HepG2 (cell line): ENCODE results near the gene SH3PXD2A. TPM values are rescaled to one million over a fixed set of nuclear protein-coding genes. Genes with fewer than 3 reads are reported as not detected.

Experiments used
- ATAC-seq: fragments of 200-7000 bp; cut with Tn5 transposase; 3 replicates; pipeline ENCODE4 v1.9.1; 2020; ENCODE audit warnings: mild to moderate bottlenecking, moderate library complexity
- BruUV-seq: library from RNA; stranded (reverse); fragments of 400-500 nt; replicated peaks from 2 replicates; lab custom pipeline; 2021; lab: Mats Ljungman, UMichigan
- CTCF ChIA-PET: fragments of 300-600 bp; formaldehyde crosslinking; extraction: SDS; loops from one replicate; lab custom pipeline; 2021; ENCODE audit warnings: low total read pairs, inconsistent platforms, low intra/inter-chr PET ratio; lab: Yijun Ruan, JAX
- POLR2A ChIA-PET: fragments of 350-600 bp; sonication (Branson Sonifier 250); formaldehyde crosslinking; loops from one replicate; lab custom pipeline; 2020; ENCODE audit warnings: antibody characterized with exemption, inconsistent platforms; lab: Yijun Ruan, JAX
- DNase-seq: peaks from one replicate; pipeline ENCODE4 v3.0.0-alpha.2; 2015; ENCODE audit warnings: low spot score
- FAIRE-seq: peaks from 3 replicates; lab custom pipeline; 2011; peaks lifted over from hg19 to GRCh38; lab: Jason Lieb, UNC
- H2AFZ ChIP-seq: one replicate; pipeline ENCODE4 v1.6.1; 2011; ENCODE audit warnings: low read length, inconsistent platforms
- H3K27ac ChIP-seq: fragments of 300-600 bp; 3 replicates; pipeline ENCODE4 v1.8.0; 2011; ENCODE audit warnings: mixed run types, mild to moderate bottlenecking, mixed read lengths, low read length, inconsistent platforms; ENCODE audit not compliant: insufficient read depth; ENCODE audit errors: extremely low read length
- H3K27me3 ChIP-seq, 2 experiments: fragments of 200-600 bp in 1 of 2; 2 replicates in 1 of 2; 3 replicates in 1 of 2; pipeline versions ENCODE4 v1.6.0 to v1.8.0; 2011; ENCODE audit warnings: low read length in 2 of 2, mild to moderate bottlenecking in 2 of 2, moderate library complexity in 2 of 2, inconsistent platforms in 1 of 2; ENCODE audit not compliant: insufficient read depth in 2 of 2, control insufficient read depth in 1 of 2
- H3K36me3 ChIP-seq, 2 experiments: fragments of 200-600 bp in 1 of 2; replicated peaks in 1 of 2; 2 replicates in 1 of 2; 3 replicates in 1 of 2; pipeline versions ENCODE4 v1.5.1 to v1.8.0; 2011; ENCODE audit warnings: low read length in 2 of 2, inconsistent platforms in 1 of 2; ENCODE audit not compliant: insufficient read depth in 2 of 2, control insufficient read depth in 1 of 2
- H3K4me1 ChIP-seq: 2 replicates; pipeline ENCODE4 v1.5.1; 2012; ENCODE audit warnings: low read length, inconsistent platforms; ENCODE audit not compliant: insufficient read depth
- H3K4me2 ChIP-seq: 2 replicates; pipeline ENCODE4 v1.6.0; 2011; ENCODE audit warnings: low read depth, low read length, inconsistent platforms
- H3K4me3 ChIP-seq, 3 experiments: fragments of 200-600 bp in 1 of 3; sonication (generic), shearing (Covaris generic) in 1 of 3; replicated peaks in 1 of 3; 2 replicates each; pipeline ENCODE4 v1.5.1; 2011 to 2016; ENCODE audit warnings: low read length in 3 of 3, inconsistent platforms in 2 of 3, low read depth in 2 of 3, mild to moderate bottlenecking in 2 of 3, control low read depth in 1 of 3, mixed read lengths in 1 of 3; ENCODE audit not compliant: insufficient read depth in 1 of 3
- H3K79me2 ChIP-seq: one replicate; pipeline ENCODE4 v1.6.1; 2011; ENCODE audit warnings: low read length, inconsistent platforms; ENCODE audit not compliant: insufficient read depth
- H3K9ac ChIP-seq: 2 replicates; pipeline ENCODE4 v1.6.0; 2011; ENCODE audit warnings: mild to moderate bottlenecking, low read depth, low read length, inconsistent platforms; ENCODE audit not compliant: insufficient read depth
- H3K9me3 ChIP-seq: 2 replicates; pipeline ENCODE4 v1.5.1; 2012; ENCODE audit warnings: mild to moderate bottlenecking, low read length
- H4K20me1 ChIP-seq: 2 replicates; pipeline ENCODE4 v1.6.0; 2011; ENCODE audit warnings: inconsistent platforms, mild to moderate bottlenecking, low read length, moderate library complexity; ENCODE audit not compliant: insufficient read depth
- MIER3 ChIP-seq: IDR thresholded peaks from 2 replicates; pipeline ENCODE4 v1.6.1; 2016; ENCODE audit warnings: missing compliant biosample characterization, borderline replicate concordance
- RAD51 ChIP-seq: fragments of 450-650 bp; IDR thresholded peaks from 2 replicates; pipeline ENCODE4 v1.6.1; 2016; ENCODE audit warnings: borderline replicate concordance
- WGBS: methylation state at CpG from one replicate; pipeline ENCODE4 v1.1.6; 2017; ENCODE audit warnings: low lambda C conversion rate; 5-methylcytosine and 5-hydroxymethylcytosine counted together
- in situ Hi-C: cut with HindIII; loops from 2 replicates; pipeline ENCODE4 v1.10.0; 2017; ENCODE audit warnings: low pct_unique_long_range_greater_than_20kb; ENCODE audit not compliant: extremely low pct_ligation_motif_present
- intact Hi-C: fragments of 100-400 bp; cut with micrococcal nuclease; formaldehyde crosslinking; loops from one replicate; pipeline ENCODE4 v1.10.0; 2022; ENCODE audit not compliant: unreplicated experiment
- polyA plus RNA-seq, 8 experiments: library from polyadenylated mRNA; depleted of rRNA in 3 of 8; stranded (reverse) in 7 of 8; unstranded in 1 of 8; fragments of >200 nt; fragmentation: Illumina TruSeq in 4 of 8; extraction: Trizol in 4 of 8; gene quantifications; 2 replicates each; pipeline versions ENCODE4 v1.2.1 to v1.2.3, GENCODE V29; 2011 to 2016; ENCODE audit warnings: low read depth in 4 of 8, missing spikeins in 1 of 8, mixed read lengths in 1 of 8; ENCODE audit not compliant: insufficient read depth in 1 of 8
- total RNA-seq, 5 experiments: library from RNA; depleted of rRNA; stranded (reverse); fragments of >200 nt; fragmentation: Illumina TruSeq; extraction: Trizol; gene quantifications; 2 replicates each; pipeline ENCODE4 v1.2.3, GENCODE V29; 2016; ENCODE audit warnings: low read depth in 1 of 5
- TF ChIP-seq, protein P1 (sequence below): sonication (generic); formaldehyde crosslinking; IDR thresholded peaks from 2 replicates; pipeline ENCODE4 v1.4.0; 2020; ENCODE audit warnings: missing genetic modification reagents
- TF ChIP-seq, protein P2 (sequence below), 2 experiments: fragments of 450-650 bp in 1 of 2; sonication (generic) in 1 of 2; formaldehyde crosslinking; IDR thresholded peaks; 2 replicates each; pipeline versions ENCODE4 v1.5.0 to v1.8.0; 2020 to 2022; ENCODE audit warnings: mild to moderate bottlenecking in 1 of 2, missing genetic modification reagents in 1 of 2

The SH3PXD2A gene
- total and polyA plus RNA-seq, 2 of the 13 experiments (the other 11 are each of a cell fraction or from before 2014, with no cell fraction given), result 11.1 to 11.3 TPM

DNA sequence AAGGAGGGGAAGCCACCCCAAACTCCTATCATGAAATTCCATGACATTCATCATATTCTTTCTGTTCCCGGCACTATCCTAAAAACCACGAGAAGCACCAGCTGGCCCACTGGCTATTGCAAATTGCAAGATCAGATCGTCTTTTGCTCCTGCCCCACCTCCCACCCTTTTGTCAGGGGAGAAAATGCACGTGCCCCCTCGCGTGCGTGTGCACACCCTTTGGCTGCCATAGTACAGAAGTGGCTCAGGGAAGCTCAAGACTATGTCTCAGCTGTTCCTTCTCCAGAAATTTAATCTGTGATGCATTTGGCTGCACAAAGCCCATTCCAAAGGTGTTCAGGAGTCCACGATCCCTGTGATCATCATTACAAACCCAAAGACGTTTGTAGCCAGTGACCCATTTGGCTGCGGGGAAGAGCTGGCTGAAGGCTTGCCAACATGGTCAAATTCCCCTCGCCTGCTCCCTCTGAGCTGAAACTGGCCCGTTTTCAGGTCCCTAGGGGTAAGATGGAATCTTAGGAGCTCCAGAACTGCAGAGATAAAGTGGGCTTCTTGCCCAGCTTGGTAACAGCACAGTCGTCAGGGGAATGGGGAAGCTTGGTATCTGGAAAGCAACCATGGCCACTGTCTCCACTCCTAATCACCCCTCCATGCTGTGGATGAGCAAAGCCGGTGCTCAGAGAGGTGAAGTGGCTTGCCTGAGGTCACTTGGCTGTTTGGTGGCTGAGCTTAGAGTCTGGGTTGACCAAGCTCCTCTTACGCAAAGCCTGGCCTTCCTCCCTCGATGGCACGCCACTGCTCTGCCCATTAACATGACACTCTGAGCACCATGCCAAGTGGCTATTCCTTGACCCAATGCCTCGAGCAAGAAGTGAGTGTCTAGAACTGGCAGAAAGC, 206.5 kb downstream of the SH3PXD2A start:
- Histone ChIP-seq H3K36me3 (peaks cover 14 to 60% of the 10 kb centered on the region in 2 experiments), H4K20me1 (peaks cover 44% of the 10 kb centered on the region), H3K9ac (no peak overlapping the region)
- in situ Hi-C loops, result no loop called here
- CTCF ChIA-PET, result no interaction called here
- WGBS, result 94% methylated on average over 14 of the region's 18 CpGs
- no peak for TF ChIP-seq RAD51
- TF ChIP-seq, protein P1, sequence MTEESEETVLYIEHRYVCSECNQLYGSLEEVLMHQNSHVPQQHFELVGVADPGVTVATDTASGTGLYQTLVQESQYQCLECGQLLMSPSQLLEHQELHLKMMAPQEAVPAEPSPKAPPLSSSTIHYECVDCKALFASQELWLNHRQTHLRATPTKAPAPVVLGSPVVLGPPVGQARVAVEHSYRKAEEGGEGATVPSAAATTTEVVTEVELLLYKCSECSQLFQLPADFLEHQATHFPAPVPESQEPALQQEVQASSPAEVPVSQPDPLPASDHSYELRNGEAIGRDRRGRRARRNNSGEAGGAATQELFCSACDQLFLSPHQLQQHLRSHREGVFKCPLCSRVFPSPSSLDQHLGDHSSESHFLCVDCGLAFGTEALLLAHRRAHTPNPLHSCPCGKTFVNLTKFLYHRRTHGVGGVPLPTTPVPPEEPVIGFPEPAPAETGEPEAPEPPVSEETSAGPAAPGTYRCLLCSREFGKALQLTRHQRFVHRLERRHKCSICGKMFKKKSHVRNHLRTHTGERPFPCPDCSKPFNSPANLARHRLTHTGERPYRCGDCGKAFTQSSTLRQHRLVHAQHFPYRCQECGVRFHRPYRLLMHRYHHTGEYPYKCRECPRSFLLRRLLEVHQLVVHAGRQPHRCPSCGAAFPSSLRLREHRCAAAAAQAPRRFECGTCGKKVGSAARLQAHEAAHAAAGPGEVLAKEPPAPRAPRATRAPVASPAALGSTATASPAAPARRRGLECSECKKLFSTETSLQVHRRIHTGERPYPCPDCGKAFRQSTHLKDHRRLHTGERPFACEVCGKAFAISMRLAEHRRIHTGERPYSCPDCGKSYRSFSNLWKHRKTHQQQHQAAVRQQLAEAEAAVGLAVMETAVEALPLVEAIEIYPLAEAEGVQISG (CRISPR knock-in tag), result no peak
- no peak for TF ChIP-seq MIER3 (CRISPR knock-in tag)
- TF ChIP-seq, protein P2, sequence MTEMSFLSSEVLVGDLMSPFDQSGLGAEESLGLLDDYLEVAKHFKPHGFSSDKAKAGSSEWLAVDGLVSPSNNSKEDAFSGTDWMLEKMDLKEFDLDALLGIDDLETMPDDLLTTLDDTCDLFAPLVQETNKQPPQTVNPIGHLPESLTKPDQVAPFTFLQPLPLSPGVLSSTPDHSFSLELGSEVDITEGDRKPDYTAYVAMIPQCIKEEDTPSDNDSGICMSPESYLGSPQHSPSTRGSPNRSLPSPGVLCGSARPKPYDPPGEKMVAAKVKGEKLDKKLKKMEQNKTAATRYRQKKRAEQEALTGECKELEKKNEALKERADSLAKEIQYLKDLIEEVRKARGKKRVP (CRISPR knock-in tag; IDR thresholded peaks at IDR 0.05), result no peak
- TF ChIP-seq, all 625 proteins: peak for 0
- Histone ChIP-seq H3K4me2 (no peak overlapping the region), H3K9me3 (no peaks in the 10 kb centered on the region), H3K4me1 (peaks cover 69% of the 10 kb centered on the region), H3K27me3 (no peaks in the 10 kb centered on the region), H3K27ac (no peak overlapping the region), H2AFZ (no peak overlapping the region), H3K79me2 (peaks cover 38% of the 10 kb centered on the region), H3K4me3 (no peak overlapping the region)
- POLR2A ChIA-PET, result interaction anchor here (1.1 kb wide), 1 partner anchor 10 kb away, joined by 3 read pairs; no protein-coding TSS in a partner anchor
- BruUV-seq, result no TSS peak
- ATAC-seq (no peak), FAIRE-seq (no peak), DNase-seq (no peak)
- intact Hi-C loops, result no loop called here
